Cardiac ventricle fibroblast (primary cell): ENCODE measurements around the gene LDHA. TPM values are rescaled to one million over a fixed set of nuclear protein-coding genes. Genes with fewer than 3 reads are reported as not detected.

Experiments
- total RNA-seq: library from RNA; depleted of rRNA; stranded (reverse); fragments of >200 nt; gene quantifications from 2 replicates; pipeline ENCODE4 v1.2.3, GENCODE V29; 2015

The LDHA gene
- 1,119 and 1,165 TPM in 2 replicates for total RNA-seq

DNA sequence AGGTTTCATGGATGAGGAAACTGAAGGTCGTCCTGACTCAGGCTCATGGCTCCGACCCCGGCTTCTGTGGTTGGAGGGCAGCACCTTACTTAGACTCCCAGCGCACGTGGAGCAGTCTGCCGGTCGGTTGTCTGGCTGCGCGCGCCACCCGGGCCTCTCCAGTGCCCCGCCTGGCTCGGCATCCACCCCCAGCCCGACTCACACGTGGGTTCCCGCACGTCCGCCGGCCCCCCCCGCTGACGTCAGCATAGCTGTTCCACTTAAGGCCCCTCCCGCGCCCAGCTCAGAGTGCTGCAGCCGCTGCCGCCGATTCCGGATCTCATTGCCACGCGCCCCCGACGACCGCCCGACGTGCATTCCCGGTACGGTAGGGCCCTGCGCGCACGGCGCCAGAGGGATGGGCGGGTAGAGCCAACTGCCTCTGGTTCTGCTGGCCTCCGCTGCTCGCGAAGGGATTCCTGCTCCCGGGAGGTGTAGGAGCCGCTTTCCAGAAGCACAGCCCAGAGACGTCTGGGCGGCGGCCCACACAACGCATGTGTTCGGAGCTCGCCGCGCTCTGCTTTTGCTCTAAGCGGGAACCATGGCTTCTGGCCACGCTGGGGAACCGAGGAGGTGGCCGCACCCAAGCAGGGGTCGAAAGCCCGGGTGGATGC, at the start of gene LDHA:
TSS of gene LDHA (plus strand) at position 289 of the 653 bp plus-strand sequence. CDS start 2,280 bp downstream, outside the sequence.

GRCh38 chr11:18455686-18456372, 61.5 kb downstream of the LDHA start, which contains the start of gene LDHAL6A:
LDHAL6A (plus strand) TSS chr11:18455856; CDS start chr11:18456681, 825 bp downstream.

Other genes starting within 250 kb of the LDHA start
- not detected in 2 replicates for gene MRGPRX4, start 221.7 kb upstream of the LDHA start, total RNA-seq
- not detected in 2 replicates for gene SAA4, start 157.8 kb upstream of the LDHA start, total RNA-seq
- gene SAA2, start 145.9 kb upstream of the LDHA start, total RNA-seq = not detected in 2 replicates
- gene SAA1, start 128.3 kb upstream of the LDHA start, total RNA-seq = not detected in 2 replicates
- gene HPS5, start 72.4 kb upstream of the LDHA start, total RNA-seq = 11.1 and 16.2 TPM in 2 replicates
- 35.0 and 39.8 TPM in 2 replicates for gene GTF2H1, start 72.0 kb upstream of the LDHA start, total RNA-seq
- 0.25 and 2.4 TPM in 2 replicates for gene LDHC, start 17.8 kb downstream of the LDHA start, total RNA-seq
- gene LDHAL6A, start 61.3 kb downstream of the LDHA start, total RNA-seq = not detected in 2 replicates
- 53.5 and 87.3 TPM in 2 replicates for gene TSG101, start 132.4 kb downstream of the LDHA start, total RNA-seq
- gene UEVLD, start 194.2 kb downstream of the LDHA start, total RNA-seq = 19.5 and 19.7 TPM in 2 replicates
- gene MISFA, start 205.2 kb downstream of the LDHA start, total RNA-seq = not detected in 2 replicates
- gene SPTY2D1, start 239.8 kb downstream of the LDHA start, total RNA-seq = 12.3 and 24.2 TPM in 2 replicates